GM20000 (cell line): ENCODE measurements around the gene SERTAD2.

Experiments
- DNase-seq: peaks from one replicate; pipeline ENCODE4 v3.0.0; 2012; ENCODE audit warnings: low spot score
- CTCF ChIP-seq: IDR thresholded peaks from 2 replicates; pipeline ENCODE4 v1.5.1; 2012; ENCODE audit warnings: mild to moderate bottlenecking, control low read depth; ENCODE audit errors: extremely low read depth, missing control alignments

SERTAD2 gene

GRCh38 chr2:64638502-64639120, 15.1 kb downstream of the SERTAD2 start:
- no peak for DNase-seq
- no peak for TF ChIP-seq CTCF

- no peak for DNase-seq
- no peak for TF ChIP-seq CTCF
Observed at GRCh38 chr2:64637931-64638330, 15.8 kb downstream of the SERTAD2 start.

- DNase-seq: peak; percentile 68
- TF ChIP-seq CTCF: no peak
Observed at GRCh38 chr2:64637000-64637635, 16.6 kb downstream of the SERTAD2 start.

- DNase-seq: peak; percentile 70
- no peak for TF ChIP-seq CTCF
Observed at GRCh38 chr2:64635976-64636911, 17.5 kb downstream of the SERTAD2 start.

GRCh38 chr2:64634345-64635267, 19.1 kb downstream of the SERTAD2 start:
- no peak for DNase-seq

More at GRCh38 chr2:64634345-64635267, 19.1 kb downstream of the SERTAD2 start:
- TF ChIP-seq CTCF: no peak
